ENCODE data around the gene CLCF1. TPM values are rescaled to one million over a fixed set of nuclear protein-coding genes. Genes with fewer than 3 reads are reported as not detected.

The CLCF1 gene
- total RNA-seq, 1 donor from 2014 or later, result 32.6 TPM

DNA sequence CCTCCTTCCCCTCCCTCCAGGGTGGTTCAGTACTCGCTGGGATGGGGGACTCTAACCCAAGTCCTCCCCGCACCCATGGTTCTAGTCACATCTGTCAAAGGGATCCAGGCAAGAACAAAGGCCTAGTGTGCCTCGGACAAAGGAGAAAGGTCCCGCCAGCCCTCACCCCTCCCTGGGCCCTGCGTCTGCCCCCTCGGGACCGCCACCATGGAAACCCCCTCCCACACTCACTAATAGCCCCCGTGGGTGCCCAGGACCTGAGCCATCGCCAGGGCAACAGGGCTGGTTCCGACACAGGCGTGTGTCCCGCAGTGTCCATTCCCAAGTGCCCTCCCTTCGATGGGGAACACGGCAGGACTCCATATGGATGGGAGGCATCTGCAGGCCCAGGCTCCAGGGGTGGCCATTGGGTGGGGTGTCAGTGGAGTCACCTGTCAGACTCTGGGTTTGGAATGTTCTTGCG is 37.0 kb upstream of the CLCF1 start:
- no peak overlapping the region for H3K27ac ChIP-seq
- TF ChIP-seq, protein P1, sequence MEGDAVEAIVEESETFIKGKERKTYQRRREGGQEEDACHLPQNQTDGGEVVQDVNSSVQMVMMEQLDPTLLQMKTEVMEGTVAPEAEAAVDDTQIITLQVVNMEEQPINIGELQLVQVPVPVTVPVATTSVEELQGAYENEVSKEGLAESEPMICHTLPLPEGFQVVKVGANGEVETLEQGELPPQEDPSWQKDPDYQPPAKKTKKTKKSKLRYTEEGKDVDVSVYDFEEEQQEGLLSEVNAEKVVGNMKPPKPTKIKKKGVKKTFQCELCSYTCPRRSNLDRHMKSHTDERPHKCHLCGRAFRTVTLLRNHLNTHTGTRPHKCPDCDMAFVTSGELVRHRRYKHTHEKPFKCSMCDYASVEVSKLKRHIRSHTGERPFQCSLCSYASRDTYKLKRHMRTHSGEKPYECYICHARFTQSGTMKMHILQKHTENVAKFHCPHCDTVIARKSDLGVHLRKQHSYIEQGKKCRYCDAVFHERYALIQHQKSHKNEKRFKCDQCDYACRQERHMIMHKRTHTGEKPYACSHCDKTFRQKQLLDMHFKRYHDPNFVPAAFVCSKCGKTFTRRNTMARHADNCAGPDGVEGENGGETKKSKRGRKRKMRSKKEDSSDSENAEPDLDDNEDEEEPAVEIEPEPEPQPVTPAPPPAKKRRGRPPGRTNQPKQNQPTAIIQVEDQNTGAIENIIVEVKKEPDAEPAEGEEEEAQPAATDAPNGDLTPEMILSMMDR (IDR thresholded peaks at IDR 0.05), result no peak
- no peaks in the 10 kb centered on the region for H3K27me3 ChIP-seq
- no peaks in the 10 kb centered on the region for H3K36me3 ChIP-seq
- no peak overlapping the region for H3K4me3 ChIP-seq
- peaks cover 0 to 3% of the 10 kb centered on the region in 2 donors for H3K4me1 ChIP-seq
- intact Hi-C loops (cut with DNase I), result no loop called here
- no peak for DNase-seq (ENCODE audit: low spot score in 2 of 2)
- H3K9me3 ChIP-seq, result no peaks in the 10 kb centered on the region

DNA sequence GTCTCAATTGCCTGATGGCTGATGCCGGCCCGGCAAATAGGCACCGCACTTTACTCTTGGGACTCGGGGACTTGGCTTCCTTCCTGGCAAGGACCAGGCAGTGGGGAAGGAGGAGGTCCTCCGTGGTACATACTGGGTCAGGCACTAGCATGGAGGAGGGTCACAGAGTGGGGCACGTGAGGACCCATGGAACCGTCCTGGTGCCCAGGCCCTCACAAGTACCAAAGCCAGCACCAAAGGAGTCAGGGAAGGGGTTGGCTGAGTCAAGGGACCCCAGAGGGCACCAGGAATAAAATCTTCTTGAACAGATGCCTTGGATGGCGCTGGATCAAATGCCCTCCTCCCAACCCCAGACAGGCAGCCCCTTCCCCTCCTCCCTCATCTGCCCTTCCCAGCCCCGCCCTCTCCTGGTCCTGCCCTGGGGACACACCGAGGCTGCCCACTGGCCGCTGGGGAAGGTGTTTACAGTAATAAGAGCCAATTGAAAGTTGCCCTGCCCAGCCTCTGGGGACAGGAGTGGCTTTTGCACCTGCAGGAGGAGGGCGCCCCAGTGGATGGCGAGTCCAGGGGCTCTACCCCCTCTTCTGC is 36.5 kb upstream of the CLCF1 start:
- DNase-seq (ENCODE audit: low spot score in 2 of 2), result no peak
- Histone ChIP-seq H3K4me1 (peaks cover 0 to 2% of the 10 kb centered on the region in 2 donors), H3K27ac (no peak overlapping the region), H3K36me3 (no peaks in the 10 kb centered on the region), H3K4me3 (no peak overlapping the region), H3K27me3 (no peaks in the 10 kb centered on the region), H3K9me3 (no peaks in the 10 kb centered on the region)
- TF ChIP-seq, protein P1 (IDR thresholded peaks at IDR 0.05), result no peak
- intact Hi-C loops (cut with DNase I), result no loop called here

DNA sequence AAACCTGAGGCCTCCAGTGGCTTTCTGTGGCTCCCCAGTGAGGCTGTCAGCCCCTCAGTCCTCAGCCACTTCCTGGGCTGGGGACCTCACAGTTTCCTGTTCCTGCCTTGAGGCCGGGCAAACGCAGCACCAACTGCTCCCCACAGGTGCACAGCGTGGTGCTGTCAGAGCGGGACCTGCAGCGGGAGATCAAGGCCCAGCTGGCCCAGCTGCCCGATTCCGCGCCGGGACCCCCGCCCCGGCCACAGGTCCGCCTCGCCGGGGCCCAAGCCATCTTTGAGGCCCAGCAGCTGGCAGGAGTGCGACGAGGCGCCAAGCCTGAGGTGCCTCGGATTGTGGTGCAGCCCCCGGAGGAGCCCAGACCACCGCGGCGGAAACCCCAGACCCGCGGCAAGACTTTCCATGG is 35.9 kb upstream of the CLCF1 start:
- no peak overlapping the region for H3K27ac ChIP-seq
- intact Hi-C loops (cut with DNase I), result no loop called here
- H3K36me3 ChIP-seq, result no peaks in the 10 kb centered on the region
- no peaks in the 10 kb centered on the region for H3K9me3 ChIP-seq
- H3K4me1 ChIP-seq, result no peaks in the 10 kb centered on the region
- H3K4me3 ChIP-seq, result no peak overlapping the region
- no peak for DNase-seq (ENCODE audit: low spot score in 2 of 2)
- TF ChIP-seq, protein P1 (IDR thresholded peaks at IDR 0.05), result no peak
- H3K27me3 ChIP-seq, result no peaks in the 10 kb centered on the region

DNA sequence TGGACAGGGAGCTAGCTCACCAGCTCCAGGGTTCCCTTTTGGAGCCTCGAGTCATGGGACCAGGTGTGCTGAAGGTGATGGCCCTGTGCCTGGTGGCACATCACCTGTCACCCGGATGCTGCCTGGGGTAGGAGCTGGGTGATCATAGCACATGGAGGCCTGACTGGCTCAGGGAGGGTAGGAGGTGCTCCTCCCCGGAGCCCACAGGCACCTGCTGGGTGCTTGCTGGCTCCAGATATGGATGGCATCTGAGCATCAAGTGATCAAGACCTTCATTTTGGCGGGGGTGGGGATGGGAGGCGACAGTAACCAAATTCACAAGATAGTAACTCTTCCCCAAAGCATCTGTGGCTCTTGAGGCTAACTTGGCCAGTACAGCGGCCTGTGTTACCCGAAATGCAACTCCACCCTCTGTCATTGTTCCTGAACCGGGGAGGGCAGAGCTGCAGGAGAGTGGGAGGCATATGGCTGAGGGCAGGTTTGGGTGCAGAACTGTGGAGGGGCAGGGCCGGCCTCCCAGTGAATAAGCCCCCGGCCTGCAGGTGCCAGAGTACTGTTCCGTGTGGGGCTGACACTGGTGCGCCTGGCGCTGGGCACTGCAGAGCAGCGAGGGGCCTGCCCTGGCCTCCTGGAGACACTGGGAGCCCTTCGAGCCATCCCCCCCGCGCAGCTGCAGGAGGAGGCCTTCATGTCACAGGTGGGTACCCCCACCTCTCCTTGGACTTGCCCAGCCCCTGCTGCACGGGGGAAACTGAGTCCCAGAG is 35.2 kb upstream of the CLCF1 start:
- no peaks in the 10 kb centered on the region for H3K9me3 ChIP-seq
- TF ChIP-seq, protein P1 (IDR thresholded peaks at IDR 0.05), result no peak
- no peaks in the 10 kb centered on the region for H3K27me3 ChIP-seq
- no peak overlapping the region for H3K4me3 ChIP-seq
- H3K4me1 ChIP-seq, result no peaks in the 10 kb centered on the region
- no peak overlapping the region for H3K27ac ChIP-seq
- H3K36me3 ChIP-seq, result no peaks in the 10 kb centered on the region
- intact Hi-C loops (cut with DNase I), result no loop called here
- no peak for DNase-seq (ENCODE audit: low spot score in 2 of 2)

DNA sequence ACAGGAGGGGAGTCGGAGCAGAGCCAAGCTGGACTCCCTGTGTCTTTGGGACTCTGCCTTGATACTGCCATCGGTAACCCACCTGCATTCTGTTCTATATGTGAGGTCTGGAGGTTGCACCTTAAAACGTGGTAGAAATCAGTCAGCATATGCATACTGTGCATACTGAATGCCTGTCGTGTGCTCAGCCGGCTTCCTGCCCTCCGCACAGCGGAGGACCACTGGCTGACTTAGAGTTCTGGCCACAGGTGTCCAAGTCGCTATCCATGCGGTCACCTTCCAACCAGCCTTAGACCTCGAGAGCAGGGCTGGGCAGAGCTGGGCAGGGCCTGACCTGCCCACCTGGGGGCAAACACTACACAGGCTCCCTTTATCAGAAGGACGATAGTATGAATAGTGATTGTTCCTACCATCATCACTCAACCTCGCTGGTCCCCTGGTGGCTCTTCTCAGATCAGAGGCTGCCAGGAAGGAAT is 34.3 kb upstream of the CLCF1 start:
- H3K9me3 ChIP-seq, result no peaks in the 10 kb centered on the region
- DNase-seq (ENCODE audit: low spot score in 2 of 2), result no peak
- intact Hi-C loops (cut with DNase I), result no loop called here
- H3K4me3 ChIP-seq, result no peak overlapping the region
- H3K27ac ChIP-seq, result no peak overlapping the region
- no peaks in the 10 kb centered on the region for H3K27me3 ChIP-seq
- no peaks in the 10 kb centered on the region for H3K4me1 ChIP-seq
- TF ChIP-seq, protein P1 (IDR thresholded peaks at IDR 0.05), result no peak
- no peaks in the 10 kb centered on the region for H3K36me3 ChIP-seq

Data from ascending aorta (tissue), 2 donors.